GM19238 (cell line): ENCODE data around the gene EFHD2.
"Not testable (repeated sequence)": the region's sequence is repeated elsewhere in the genome, so short reads cannot be mapped to it uniquely, and the experiment has no call there.

ENCODE experiments used
- DNase-seq: peaks from one replicate; pipeline ENCODE4 v3.0.0; 2011; ENCODE audit warnings: low spot score; ENCODE audit not compliant: insufficient read length

EFHD2 gene

GRCh38 chr1:15452866-15453571 is 43.3 kb downstream of the EFHD2 start:
- DNase-seq: no peak

- no peak for DNase-seq
These were observed 44.0 kb downstream of the EFHD2 start for GRCh38 chr1:15453734-15454133.

- no peak for DNase-seq
These were observed 44.6 kb downstream of the EFHD2 start for GRCh38 chr1:15454256-15454655.

- DNase-seq: no peak
These were observed 45.8 kb downstream of the EFHD2 start for GRCh38 chr1:15455522-15455921.

GRCh38 chr1:15456313-15456954 is 46.7 kb downstream of the EFHD2 start, which contains the start of gene CELA2A:
Gene CELA2A, plus strand, starts transcription at chr1:15456732. Its CDS starts 22 bp downstream, at chr1:15456754.
- DNase-seq: no peak

GRCh38 chr1:15457585-15457984 is 47.9 kb downstream of the EFHD2 start:
- no peak for DNase-seq

- not testable (repeated sequence) for DNase-seq
These were observed 48.7 kb downstream of the EFHD2 start for GRCh38 chr1:15458388-15458787.

GRCh38 chr1:15459771-15460707 is 50.4 kb downstream of the EFHD2 start:
- no peak for DNase-seq

GRCh38 chr1:15460708-15461095 is 51.0 kb downstream of the EFHD2 start:
- no peak for DNase-seq

- DNase-seq: not testable (repeated sequence)
These were observed 53.5 kb downstream of the EFHD2 start for GRCh38 chr1:15463064-15463800.

- DNase-seq: not testable (repeated sequence)
These were observed 54.2 kb downstream of the EFHD2 start for GRCh38 chr1:15463926-15464322.

GRCh38 chr1:15465674-15466073 is 56.0 kb downstream of the EFHD2 start:
- no peak for DNase-seq

- DNase-seq: not testable (repeated sequence)
These were observed 57.4 kb downstream of the EFHD2 start for GRCh38 chr1:15466955-15467625.

GRCh38 chr1:15468145-15468544 is 58.5 kb downstream of the EFHD2 start:
- no peak for DNase-seq

GRCh38 chr1:15469361-15469760 is 59.7 kb downstream of the EFHD2 start:
- no peak for DNase-seq

GRCh38 chr1:15469821-15470448 is 60.2 kb downstream of the EFHD2 start:
- not testable (repeated sequence) for DNase-seq

- DNase-seq: not testable (repeated sequence)
These were observed 61.4 kb downstream of the EFHD2 start for GRCh38 chr1:15471067-15471466.

GRCh38 chr1:15471723-15472122 is 62.0 kb downstream of the EFHD2 start:
- DNase-seq: not testable (repeated sequence)

GRCh38 chr1:15472587-15472986 is 62.9 kb downstream of the EFHD2 start:
- DNase-seq: no peak

- DNase-seq: no peak
These were observed 66.1 kb downstream of the EFHD2 start, which contains the start of gene CELA2B for GRCh38 chr1:15475752-15476314. Gene CELA2B, plus strand, starts transcription at chr1:15476104. Its CDS starts 22 bp downstream, at chr1:15476126.
